Astrocyte of the cerebellum (primary cell): ENCODE measurements around the gene KIRREL3.

Source experiments
- DNase-seq: peaks from one replicate; pipeline ENCODE4 v3.0.0-alpha.2; 2011; ENCODE audit warnings: low read depth
- H3K4me3 ChIP-seq: 2 replicates; pipeline ENCODE4 v1.5.1; 2011; ENCODE audit warnings: mild to moderate bottlenecking, low read depth, low read length, moderate library complexity
- in situ Hi-C: cut with HindIII; loops from 2 replicates; pipeline ENCODE4 v1.10.0; 2017; ENCODE audit warnings: low sequenced_read_pairs
- TF ChIP-seq, protein P1 (sequence below): IDR thresholded peaks from 2 replicates; pipeline ENCODE4 v1.5.1; 2012; ENCODE audit warnings: low read length, low read depth, moderate library complexity, mild to moderate bottlenecking; ENCODE audit errors: missing control alignments

Gene KIRREL3

DNA sequence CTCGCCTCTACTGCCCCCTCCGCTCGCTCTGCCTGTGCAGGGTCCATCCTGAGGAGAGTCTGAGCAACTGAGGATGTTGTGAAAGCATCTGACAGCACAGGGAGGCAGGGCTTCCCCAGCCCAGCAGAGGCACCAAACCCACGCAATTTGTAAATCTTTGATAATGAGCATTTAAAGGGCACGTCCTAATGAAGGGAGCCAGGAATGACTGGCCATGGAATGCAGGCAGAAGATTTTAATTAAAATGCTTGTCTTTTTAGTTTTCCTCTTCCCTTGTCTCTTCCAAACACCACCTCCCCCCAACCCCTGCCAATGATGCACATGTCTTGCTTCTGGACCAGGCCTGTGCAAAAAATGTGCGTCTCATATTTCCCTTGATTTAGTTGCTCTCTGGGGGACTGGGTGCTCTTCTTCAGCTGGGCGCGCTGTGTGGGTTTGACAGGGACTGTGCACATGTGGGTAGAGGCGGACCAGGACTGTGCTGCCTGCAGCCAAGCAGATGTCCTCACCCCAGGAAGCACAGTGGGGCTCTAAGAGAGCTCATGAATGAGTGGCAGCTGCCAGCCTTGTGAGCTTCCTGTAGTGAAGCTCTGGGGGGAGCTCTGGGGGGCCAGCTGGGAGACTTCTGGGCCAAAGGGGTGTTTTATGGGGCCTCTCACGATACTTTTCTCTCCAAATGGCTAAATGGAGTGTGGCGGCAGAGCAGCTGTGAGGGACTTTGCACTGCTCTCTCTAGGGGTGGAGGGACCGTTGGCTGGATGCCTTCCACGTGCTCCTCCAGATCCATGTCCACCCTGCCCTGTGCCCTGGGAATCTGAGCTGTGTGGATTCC is 371.6 kb downstream of the KIRREL3 start:
- in situ Hi-C loops, result no loop called here
- TF ChIP-seq, protein P1, sequence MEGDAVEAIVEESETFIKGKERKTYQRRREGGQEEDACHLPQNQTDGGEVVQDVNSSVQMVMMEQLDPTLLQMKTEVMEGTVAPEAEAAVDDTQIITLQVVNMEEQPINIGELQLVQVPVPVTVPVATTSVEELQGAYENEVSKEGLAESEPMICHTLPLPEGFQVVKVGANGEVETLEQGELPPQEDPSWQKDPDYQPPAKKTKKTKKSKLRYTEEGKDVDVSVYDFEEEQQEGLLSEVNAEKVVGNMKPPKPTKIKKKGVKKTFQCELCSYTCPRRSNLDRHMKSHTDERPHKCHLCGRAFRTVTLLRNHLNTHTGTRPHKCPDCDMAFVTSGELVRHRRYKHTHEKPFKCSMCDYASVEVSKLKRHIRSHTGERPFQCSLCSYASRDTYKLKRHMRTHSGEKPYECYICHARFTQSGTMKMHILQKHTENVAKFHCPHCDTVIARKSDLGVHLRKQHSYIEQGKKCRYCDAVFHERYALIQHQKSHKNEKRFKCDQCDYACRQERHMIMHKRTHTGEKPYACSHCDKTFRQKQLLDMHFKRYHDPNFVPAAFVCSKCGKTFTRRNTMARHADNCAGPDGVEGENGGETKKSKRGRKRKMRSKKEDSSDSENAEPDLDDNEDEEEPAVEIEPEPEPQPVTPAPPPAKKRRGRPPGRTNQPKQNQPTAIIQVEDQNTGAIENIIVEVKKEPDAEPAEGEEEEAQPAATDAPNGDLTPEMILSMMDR, result no peak
- no peak for DNase-seq
- H3K4me3 ChIP-seq, result no peak overlapping the region

DNA sequence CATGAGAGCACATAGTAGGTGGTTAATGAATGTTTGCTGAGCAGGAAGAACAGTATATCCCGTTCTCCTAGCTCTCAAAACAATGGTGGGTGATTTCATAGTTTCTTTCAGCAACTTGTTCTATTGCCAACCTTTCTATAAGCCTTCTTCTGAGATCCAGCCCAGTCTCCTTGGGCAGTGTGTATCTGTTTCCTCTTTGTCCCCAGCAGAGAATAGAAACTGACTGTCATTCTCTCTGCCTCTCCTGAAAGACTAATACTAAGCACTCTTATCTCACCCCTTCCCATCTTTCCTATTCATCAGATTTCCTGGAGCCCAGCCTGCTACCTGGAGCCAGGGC is 372.1 kb downstream of the KIRREL3 start:
- H3K4me3 ChIP-seq, result no peak overlapping the region
- in situ Hi-C loops, result no loop called here
- TF ChIP-seq, protein P1, result no peak
- DNase-seq, result no peak

DNA sequence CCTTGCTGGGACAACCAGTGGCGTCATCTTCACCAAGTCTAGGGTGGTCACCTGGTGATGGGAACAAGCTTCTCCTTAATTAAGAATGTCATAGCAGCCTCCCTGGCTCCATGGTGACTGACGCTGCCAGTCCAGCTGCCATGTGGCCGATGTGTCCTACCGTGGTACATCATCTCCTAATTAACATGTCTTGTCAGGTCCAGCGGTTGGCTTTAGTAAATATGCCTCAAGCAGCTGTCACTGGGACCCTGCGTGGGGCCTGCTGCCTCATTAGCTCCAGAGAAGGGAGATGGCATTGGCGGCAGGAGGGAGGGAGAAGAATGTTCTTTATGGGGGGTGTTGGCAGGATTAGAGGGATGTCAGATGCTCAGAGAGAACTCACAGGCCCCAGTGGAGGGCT is 373.1 kb downstream of the KIRREL3 start:
- in situ Hi-C loops, result no loop called here
- H3K4me3 ChIP-seq, result no peak overlapping the region
- TF ChIP-seq, protein P1, result no peak
- no peak for DNase-seq

DNA sequence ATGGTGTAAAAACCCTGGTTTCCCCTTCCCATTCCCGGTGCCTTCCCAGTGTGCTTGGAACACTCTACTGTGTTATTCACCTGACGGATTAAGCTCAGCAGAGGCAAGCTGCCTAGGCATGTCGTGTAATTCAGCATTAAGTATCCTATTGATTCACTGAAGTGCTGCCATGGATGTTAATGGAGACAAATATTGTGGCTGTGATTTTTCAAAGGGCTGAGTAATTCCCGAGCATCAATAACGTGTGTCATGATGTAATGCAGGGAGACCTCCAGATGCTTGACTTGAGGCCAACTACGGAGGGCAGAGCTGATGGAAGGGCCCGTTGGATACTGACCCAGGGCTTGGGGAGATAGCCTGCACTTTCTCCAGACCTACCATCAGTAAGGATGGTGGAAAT is 376.1 kb downstream of the KIRREL3 start:
- H3K4me3 ChIP-seq, result no peak overlapping the region

DNA sequence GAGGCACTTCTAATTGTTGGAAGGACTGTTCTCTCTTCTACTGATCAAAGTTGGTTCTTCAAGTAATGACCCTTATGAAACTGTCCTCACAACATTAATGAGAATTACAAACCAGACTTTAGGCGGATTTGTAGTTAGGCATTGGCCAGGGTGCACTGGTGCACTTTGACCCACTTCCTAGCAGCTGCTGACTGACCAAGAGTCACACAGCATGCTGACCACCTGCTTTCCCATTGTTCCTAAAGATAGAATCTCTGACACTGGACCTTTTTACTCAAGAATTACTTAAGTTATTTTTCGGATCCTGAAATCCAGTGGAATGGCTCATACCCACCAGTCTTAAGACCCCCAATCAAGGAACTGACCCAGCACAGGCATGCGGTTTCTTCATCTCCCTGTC is 381.1 kb downstream of the KIRREL3 start:
- no peak for DNase-seq
- H3K4me3 ChIP-seq, result no peak overlapping the region
- in situ Hi-C loops, result loop anchor here (25.0 kb wide), 1 partner anchor 368 kb away; no protein-coding TSS in a partner anchor
- TF ChIP-seq, protein P1, result no peak

More for the DNA sequence above, 376.1 kb downstream of the KIRREL3 start:
- no peak for DNase-seq
- TF ChIP-seq, protein P1, result no peak
- in situ Hi-C loops, result loop anchor here (25.0 kb wide), 1 partner anchor 363 kb away; no protein-coding TSS in a partner anchor

DNA sequence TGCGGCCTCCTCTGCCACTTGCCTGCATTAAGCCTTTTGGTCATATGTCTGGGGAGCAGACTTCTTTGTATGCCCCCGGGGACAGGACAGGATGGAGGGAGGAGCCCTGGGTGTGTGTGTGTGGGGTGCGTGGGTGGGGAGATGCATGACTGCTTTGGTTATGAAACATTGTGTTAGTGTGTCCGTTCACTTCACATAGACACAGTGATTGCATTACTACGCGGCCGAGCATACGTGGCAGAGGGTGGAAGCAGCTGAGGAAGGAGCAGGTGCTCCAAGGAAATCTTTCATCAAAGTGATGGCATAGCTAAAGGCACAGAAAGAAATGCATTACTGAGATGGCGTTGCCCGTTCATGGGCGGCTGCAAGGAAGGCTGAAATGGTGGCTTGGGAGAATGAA is 384.7 kb downstream of the KIRREL3 start:
- no peak overlapping the region for H3K4me3 ChIP-seq
- no peak for DNase-seq
- TF ChIP-seq, protein P1, result no peak
- in situ Hi-C loops, result loop anchor here (25.0 kb wide), 1 partner anchor 371 kb away; no protein-coding TSS in a partner anchor
